AG04450 (cell line): ENCODE data around the gene PARD3B. TPM values are rescaled to one million over a fixed set of nuclear protein-coding genes. Genes with fewer than 3 reads are reported as not detected.

Source experiments
- CTCF ChIA-PET: fragments of 300-600, 350-600 bp; formaldehyde crosslinking; extraction: SDS; loops from one replicate; lab custom pipeline; 2022; ENCODE audit warnings: antibody characterized with exemption, inconsistent platforms; lab: Charles Lee
- POLR2A ChIA-PET: fragments of 350-600 bp; formaldehyde crosslinking; extraction: SDS; loops from one replicate; lab custom pipeline; 2021; ENCODE audit warnings: antibody characterized with exemption, inconsistent platforms; lab: Yijun Ruan, JAX
- DNase-seq: peaks from one replicate; pipeline ENCODE4 v3.0.0-alpha.2; 2011; ENCODE audit warnings: low read depth, low spot score
- H3K27ac ChIP-seq: one replicate; pipeline ENCODE4 v1.5.1; 2012; ENCODE audit warnings: low read depth, low read length, control low read depth
- H3K27me3 ChIP-seq: one replicate; pipeline ENCODE4 v1.6.0; 2012; ENCODE audit warnings: low read length; ENCODE audit not compliant: control insufficient read depth, insufficient read depth
- H3K4me3 ChIP-seq: 2 replicates; pipeline ENCODE4 v1.5.1; 2011; ENCODE audit warnings: mild to moderate bottlenecking, low read depth, low read length, control low read depth
- H3K9me3 ChIP-seq: 2 replicates; pipeline ENCODE4 v1.5.1; 2012; ENCODE audit warnings: low read length; ENCODE audit not compliant: control insufficient read depth, insufficient read depth
- polyA plus RNA-seq: library from polyadenylated mRNA; depleted of rRNA; stranded (reverse); fragments of >200 nt; gene quantifications from 2 replicates; pipeline ENCODE4 v1.2.3, GENCODE V29; 2011
- TF ChIP-seq, protein P1 (sequence below): IDR thresholded peaks from 2 replicates; pipeline ENCODE4 v1.5.1; 2011; ENCODE audit warnings: low read depth, low read length, control low read depth, inconsistent platforms

PARD3B gene
- polyA plus RNA-seq, 1 experiment, result 8.5 TPM

DNA sequence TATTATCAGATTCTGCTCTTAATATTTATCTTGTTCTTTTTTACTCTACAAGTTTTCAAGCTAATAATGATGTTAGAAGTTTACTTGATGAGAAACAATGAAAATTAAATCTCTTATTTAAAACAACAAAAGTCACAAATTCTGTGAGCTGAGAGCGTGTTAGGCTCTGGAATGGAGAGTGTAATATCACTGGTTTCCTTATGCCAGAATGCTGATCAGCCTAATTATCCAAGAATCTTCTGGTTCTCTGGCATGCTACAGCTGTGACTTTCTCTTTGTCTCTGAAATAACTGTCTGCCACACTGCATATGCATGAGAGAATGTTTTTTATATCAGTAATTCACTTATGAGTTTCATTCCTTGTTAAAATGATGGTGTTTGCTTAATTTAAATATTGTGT, 236.7 kb downstream of the PARD3B start:
- TF ChIP-seq, protein P1, sequence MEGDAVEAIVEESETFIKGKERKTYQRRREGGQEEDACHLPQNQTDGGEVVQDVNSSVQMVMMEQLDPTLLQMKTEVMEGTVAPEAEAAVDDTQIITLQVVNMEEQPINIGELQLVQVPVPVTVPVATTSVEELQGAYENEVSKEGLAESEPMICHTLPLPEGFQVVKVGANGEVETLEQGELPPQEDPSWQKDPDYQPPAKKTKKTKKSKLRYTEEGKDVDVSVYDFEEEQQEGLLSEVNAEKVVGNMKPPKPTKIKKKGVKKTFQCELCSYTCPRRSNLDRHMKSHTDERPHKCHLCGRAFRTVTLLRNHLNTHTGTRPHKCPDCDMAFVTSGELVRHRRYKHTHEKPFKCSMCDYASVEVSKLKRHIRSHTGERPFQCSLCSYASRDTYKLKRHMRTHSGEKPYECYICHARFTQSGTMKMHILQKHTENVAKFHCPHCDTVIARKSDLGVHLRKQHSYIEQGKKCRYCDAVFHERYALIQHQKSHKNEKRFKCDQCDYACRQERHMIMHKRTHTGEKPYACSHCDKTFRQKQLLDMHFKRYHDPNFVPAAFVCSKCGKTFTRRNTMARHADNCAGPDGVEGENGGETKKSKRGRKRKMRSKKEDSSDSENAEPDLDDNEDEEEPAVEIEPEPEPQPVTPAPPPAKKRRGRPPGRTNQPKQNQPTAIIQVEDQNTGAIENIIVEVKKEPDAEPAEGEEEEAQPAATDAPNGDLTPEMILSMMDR, result no peak
- no peaks in the 10 kb centered on the region for H3K9me3 ChIP-seq
- POLR2A ChIA-PET, result no interaction called here
- no peak for DNase-seq
- no peaks in the 10 kb centered on the region for H3K27me3 ChIP-seq
- CTCF ChIA-PET, result no interaction called here
- H3K4me3 ChIP-seq, result no peak overlapping the region
- H3K27ac ChIP-seq, result no peak overlapping the region

DNA sequence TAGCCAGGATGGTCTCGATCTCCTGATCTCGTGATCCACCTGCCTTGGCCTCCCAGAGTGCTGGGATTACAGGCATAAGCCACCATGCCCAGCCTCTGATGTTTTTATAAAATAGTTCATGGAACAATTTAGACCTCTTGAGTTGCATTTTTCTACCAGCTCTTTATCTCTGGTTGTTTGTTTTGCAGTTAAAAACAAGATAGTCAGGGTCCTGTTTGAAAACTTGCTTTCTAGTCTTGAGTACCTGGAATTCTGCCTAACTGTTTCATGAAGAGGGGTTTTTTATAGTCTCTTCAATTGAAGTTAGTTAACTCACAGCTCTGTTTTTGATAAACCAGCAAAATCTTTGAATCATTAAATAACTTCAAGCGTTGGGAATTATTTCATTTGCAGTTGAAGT, 244.8 kb downstream of the PARD3B start:
- H3K27me3 ChIP-seq, result no peaks in the 10 kb centered on the region
- ChIA-PET CTCF (no interaction called here), POLR2A (no interaction called here)
- TF ChIP-seq, protein P1, result no peak
- no peak for DNase-seq
- H3K4me3 ChIP-seq, result no peak overlapping the region
- no peaks in the 10 kb centered on the region for H3K9me3 ChIP-seq
- H3K27ac ChIP-seq, result no peak overlapping the region

DNA sequence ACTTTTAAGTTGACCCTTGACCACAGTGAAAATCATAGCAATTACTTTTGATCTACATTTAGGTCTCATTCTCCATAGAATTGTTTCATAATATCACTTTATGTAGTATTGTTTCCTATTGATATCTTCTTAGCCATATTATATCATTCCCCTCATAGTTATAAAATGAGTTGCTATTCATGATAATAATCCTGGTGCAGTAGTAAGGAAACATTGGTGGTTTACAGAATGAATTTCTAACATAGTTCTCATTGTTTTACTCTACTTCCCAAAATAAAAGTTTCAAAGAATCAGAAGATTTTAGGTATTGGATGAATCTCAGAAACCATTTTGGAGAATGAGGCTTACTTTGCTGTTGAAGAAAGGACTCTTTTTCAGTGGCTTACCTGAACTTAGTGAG, 246.0 kb downstream of the PARD3B start:
- DNase-seq, result no peak
- Histone ChIP-seq H3K27me3 (no peaks in the 10 kb centered on the region), H3K27ac (no peak overlapping the region), H3K4me3 (no peak overlapping the region), H3K9me3 (no peaks in the 10 kb centered on the region)
- TF ChIP-seq, protein P1, result no peak
- ChIA-PET CTCF (no interaction called here), POLR2A (no interaction called here)

- no peak overlapping the region for H3K4me3 ChIP-seq
- H3K27ac ChIP-seq, result no peak overlapping the region
- ChIA-PET POLR2A (no interaction called here), CTCF (no interaction called here)
- H3K9me3 ChIP-seq, result no peaks in the 10 kb centered on the region
- TF ChIP-seq, protein P1, result no peak
- no peak for DNase-seq
- H3K27me3 ChIP-seq, result no peaks in the 10 kb centered on the region
Observed at GRCh38 chr2:204794624-204795023, 249.3 kb downstream of the PARD3B start.

DNA sequence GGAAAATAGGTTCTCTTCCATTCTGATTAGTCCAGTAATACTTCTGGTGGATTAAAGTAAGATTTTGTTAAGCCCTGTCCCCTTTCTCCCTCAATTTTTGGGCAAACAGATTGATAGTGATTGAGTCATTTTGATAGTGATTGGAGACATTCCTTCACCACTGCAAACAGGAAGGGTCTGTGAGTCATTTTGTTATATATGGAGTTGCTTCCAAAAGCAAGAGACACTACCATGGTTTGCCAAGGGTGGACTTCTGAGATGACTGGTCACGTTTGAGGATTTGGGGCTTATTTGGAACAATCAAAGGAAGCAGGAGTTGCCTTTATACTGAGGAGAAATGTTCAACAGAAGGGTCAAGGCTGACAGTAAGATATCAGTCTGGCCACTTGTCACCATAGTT, 249.9 kb downstream of the PARD3B start:
- Histone ChIP-seq H3K27ac (no peak overlapping the region), H3K4me3 (no peak overlapping the region), H3K27me3 (no peaks in the 10 kb centered on the region), H3K9me3 (no peaks in the 10 kb centered on the region)
- ChIA-PET POLR2A (no interaction called here), CTCF (no interaction called here)
- TF ChIP-seq, protein P1, result no peak
- no peak for DNase-seq
